Mesothelial cell of epicardium (in vitro differentiated cells): ENCODE results near the gene CACNA1I. TPM values are rescaled to one million over a fixed set of nuclear protein-coding genes. Genes with fewer than 3 reads are reported as not detected.

Source experiments
- DNase-seq, 2 experiments: peaks; one replicate each; pipeline ENCODE4 v3.0.0; 2021; ENCODE audit warnings: low spot score in 2 of 2; ENCODE audit not compliant: unreplicated experiment in 2 of 2
- H3K27ac Mint-ChIP-seq: 2 replicates; pipeline ENCODE4 v1.8.0; 2021; ENCODE audit warnings: mixed read lengths
- H3K27me3 Mint-ChIP-seq: 2 replicates; pipeline ENCODE4 v1.8.0; 2021; ENCODE audit warnings: low read depth, mixed read lengths
- H3K36me3 Mint-ChIP-seq: 2 replicates; pipeline ENCODE4 v1.8.0; 2021; ENCODE audit warnings: mixed read lengths
- H3K4me1 Mint-ChIP-seq: 2 replicates; pipeline ENCODE4 v1.8.0; 2021; ENCODE audit warnings: mixed read lengths
- H3K4me3 Mint-ChIP-seq: 2 replicates; pipeline ENCODE4 v1.8.0; 2021; ENCODE audit warnings: mild to moderate bottlenecking, moderate library complexity, mixed read lengths
- H3K9me3 Mint-ChIP-seq: 2 replicates; pipeline ENCODE4 v1.8.0; 2021; ENCODE audit warnings: mixed read lengths
- CTCF ChIP-seq: fragments of 200-600 bp; sonication (generic); IDR thresholded peaks from one replicate; pipeline ENCODE4 v1.5.0; 2021; ENCODE audit warnings: antibody characterized with exemption; ENCODE audit not compliant: unreplicated experiment
- total RNA-seq: library from RNA; stranded (reverse); gene quantifications from 3 replicates; pipeline ENCODE4 v1.2.1, GENCODE V29; 2021

Gene CACNA1I
- total RNA-seq, 1 donor from 2014 or later, result 0.31 TPM

GRCh38 chr22:39593931-39594285 lies 23.4 kb downstream of the CACNA1I start:
- Mint-ChIP-seq H3K9me3 (no peaks in the 10 kb centered on the region), H3K4me1 (peaks cover 3% of the 10 kb centered on the region), H3K27me3 (peaks cover 25% of the 10 kb centered on the region), H3K4me3 (no peak overlapping the region), H3K36me3 (no peaks in the 10 kb centered on the region), H3K27ac (no peak overlapping the region)
- no peak for TF ChIP-seq CTCF
- no peak for DNase-seq

- no peak for TF ChIP-seq CTCF
- Mint-ChIP-seq H3K4me1 (peaks cover 3% of the 10 kb centered on the region), H3K27ac (no peak overlapping the region), H3K36me3 (no peaks in the 10 kb centered on the region), H3K27me3 (peaks cover 25% of the 10 kb centered on the region), H3K9me3 (no peaks in the 10 kb centered on the region), H3K4me3 (no peak overlapping the region)
- no peak for DNase-seq
These were observed 23.9 kb downstream of the CACNA1I start for GRCh38 chr22:39594411-39594810.

- Mint-ChIP-seq H3K9me3 (no peaks in the 10 kb centered on the region), H3K36me3 (no peaks in the 10 kb centered on the region), H3K4me3 (no peak overlapping the region), H3K4me1 (peaks cover 3% of the 10 kb centered on the region), H3K27ac (no peak overlapping the region), H3K27me3 (peaks cover 34% of the 10 kb centered on the region)
- DNase-seq, result no peak
- TF ChIP-seq CTCF, result no peak
These were observed 25.1 kb downstream of the CACNA1I start for GRCh38 chr22:39595622-39596172.

- no peak overlapping the region for H3K27ac Mint-ChIP-seq
- no peak for TF ChIP-seq CTCF
- H3K9me3 Mint-ChIP-seq, result no peaks in the 10 kb centered on the region
- H3K4me1 Mint-ChIP-seq, result peaks cover 3% of the 10 kb centered on the region
- no peaks in the 10 kb centered on the region for H3K36me3 Mint-ChIP-seq
- DNase-seq, result no peak
- peaks cover 42% of the 10 kb centered on the region for H3K27me3 Mint-ChIP-seq
- no peak overlapping the region for H3K4me3 Mint-ChIP-seq
These were observed 26.0 kb downstream of the CACNA1I start for GRCh38 chr22:39596601-39597000.

GRCh38 chr22:39597236-39597869 lies 26.8 kb downstream of the CACNA1I start:
- DNase-seq, result no peak
- H3K36me3 Mint-ChIP-seq, result no peaks in the 10 kb centered on the region

More at GRCh38 chr22:39597236-39597869, 26.8 kb downstream of the CACNA1I start:
- H3K4me1 Mint-ChIP-seq, result peaks cover 3% of the 10 kb centered on the region
- peaks cover 47% of the 10 kb centered on the region for H3K27me3 Mint-ChIP-seq
- peaks cover 2% of the 10 kb centered on the region for H3K9me3 Mint-ChIP-seq
- no peak overlapping the region for H3K27ac Mint-ChIP-seq
- H3K4me3 Mint-ChIP-seq, result no peak overlapping the region
- TF ChIP-seq CTCF, result no peak
